Heart left ventricle (tissue), 13 donors: ENCODE results near the gene HHAT.

ENCODE experiments used
- CTCF ChIP-seq, 12 donors: fragments of 200-600 bp; sonication (generic) in 4 of 12; IDR thresholded peaks; one replicate each; pipeline versions ENCODE4 v1.5.0 to v1.8.0; 2018 to 2022; ENCODE audit warnings: antibody characterized with exemption in 12 of 12, mild to moderate bottlenecking in 5 of 12
- POLR2A ChIP-seq, 2 donors: fragments of 450-650 bp; IDR thresholded peaks; one replicate each; pipeline ENCODE4 v1.6.1; 2017; ENCODE audit warnings: antibody characterized with exemption in 2 of 2, mild to moderate bottlenecking in 2 of 2, moderate library complexity in 2 of 2
- donor health status: ischemic (EF 13 %, LVEDD 7.1; RV severe dilation, severe dysfunction).
- donor health status: DM: no; HTN: yes; CAD: no.
- donor health status: DM: no; HTN: no; CAD: no.
- donor health status: ischemic (EF 25% LVEDD 6.9; RV normal size, moderate dysfunction).
- donor health status: ischemic (EF 25% LVEDD 5.7; RV mildly dilated, moderate dysfunction).
- donor health status: ischemic (EF 35%, LVEDD 5.7; RV mildly dilated, moderate dysfunction).
- donor health status: nonischemic (EF 11% LVEDD 7.7; RV severe dilation, severe dysfunction).
- donor health status: DM: yes; HTN: yes; CAD: no.
- donor health status: PGD.
- donor health status: ischemic (EF 29% LVEDD 5.4; RV normal size, mild dysfunction).
- donor health status: nonischemic (EF 23%, LVEDD 6.1; RV moderate dilation, normal function).

GRCh38 chr1:210565306-210565705, 236.6 kb downstream of the HHAT start:
- TF ChIP-seq POLR2A (IDR thresholded peaks at IDR 0.05), result no peak
- no peak for TF ChIP-seq CTCF (IDR thresholded peaks at IDR 0.05)
